ENCODE results near the gene MACROH2A1. TPM values are rescaled to one million over a fixed set of nuclear protein-coding genes. Genes with fewer than 3 reads are reported as not detected.

MACROH2A1 gene
- total and polyA plus RNA-seq, 2 experiments from 2014 or later, result 64.9 to 81.6 TPM

- Histone ChIP-seq H3K79me2 (replicated peaks; ENCODE audit: insufficient read depth) (no peaks in the 10 kb centered on the region), H3K36me3 (ENCODE audit: insufficient read depth) (no peaks in the 10 kb centered on the region), H2AFZ (no peak overlapping the region), H3K27ac (ENCODE audit: low read depth) (no peak overlapping the region), H3K4me1 (ENCODE audit: insufficient read depth) (no peaks in the 10 kb centered on the region), H4K20me1 (replicated peaks; ENCODE audit: insufficient read depth) (no peaks in the 10 kb centered on the region), H3F3A (replicated peaks; ENCODE audit: low read depth) (no peaks in the 10 kb centered on the region), H3K4me3 (no peak overlapping the region), H3K4me2 (no peak overlapping the region), H3K27me3 (ENCODE audit: insufficient read depth) (no peaks in the 10 kb centered on the region), H3K9me2 (ENCODE audit: insufficient read depth) (no peaks in the 10 kb centered on the region)
- no peaks in the 10 kb centered on the region for H3K36me3 Mint-ChIP-seq (ENCODE audit: low read depth)
- no peak overlapping the region for H3K4me3 Mint-ChIP-seq
- H3K27me3 Mint-ChIP-seq (ENCODE audit: insufficient read depth, low read depth, poor library complexity), result peaks cover 3% of the 10 kb centered on the region
- TF ChIP-seq ZNF114 (CRISPR knock-in tag; IDR thresholded peaks at IDR 0.05) (no peak), ZNF331 (CRISPR knock-in tag; IDR thresholded peaks at IDR 0.05; ENCODE audit: low read depth) (no peak), STAT1 (IDR thresholded peaks at IDR 0.05; ENCODE audit: unreplicated experiment) (no peak), EZH2 (IDR thresholded peaks at IDR 0.05; ENCODE audit: low read depth, unreplicated experiment) (no peak)
- ATAC-seq, result no peak
- H3K27ac Mint-ChIP-seq, result no peak overlapping the region
- no peak for DNase-seq (ENCODE audit: low spot score)
- no peaks in the 10 kb centered on the region for H3K9me3 Mint-ChIP-seq
- no peaks in the 10 kb centered on the region for H3K4me1 Mint-ChIP-seq
These were observed 18.1 kb upstream of the MACROH2A1 start for GRCh38 chr5:135417083-135417482.

- Histone ChIP-seq H3K79me2 (replicated peaks; ENCODE audit: insufficient read depth) (no peaks in the 10 kb centered on the region), H3K9me2 (ENCODE audit: insufficient read depth) (no peaks in the 10 kb centered on the region), H3K27me3 (ENCODE audit: insufficient read depth) (peaks cover 65% of the 10 kb centered on the region), H3K4me2 (no peak overlapping the region), H3K4me1 (ENCODE audit: insufficient read depth) (peaks cover 32% of the 10 kb centered on the region), H3K36me3 (ENCODE audit: insufficient read depth) (no peaks in the 10 kb centered on the region), H2AFZ (no peak overlapping the region), H3K27ac (ENCODE audit: low read depth) (no peak overlapping the region), H3K4me3 (no peak overlapping the region), H4K20me1 (replicated peaks; ENCODE audit: insufficient read depth) (peaks cover 4% of the 10 kb centered on the region; the same call in 1 of the 2 replicates), H3F3A (replicated peaks; ENCODE audit: low read depth) (peaks cover 6% of the 10 kb centered on the region)
- H3K4me1 Mint-ChIP-seq, result peaks cover 35% of the 10 kb centered on the region
- H3K36me3 Mint-ChIP-seq (ENCODE audit: low read depth), result peaks cover 9% of the 10 kb centered on the region; the same call in 2 of the 3 replicates
- ATAC-seq (no peak), DNase-seq (ENCODE audit: low spot score) (no peak)
- peaks cover 26% of the 10 kb centered on the region for H3K27me3 Mint-ChIP-seq (ENCODE audit: insufficient read depth, low read depth, poor library complexity)
- no peak overlapping the region for H3K27ac Mint-ChIP-seq
- no peak overlapping the region for H3K4me3 Mint-ChIP-seq
- H3K9me3 Mint-ChIP-seq, result peaks cover 18% of the 10 kb centered on the region
- TF ChIP-seq ETS1 (IDR thresholded peaks at IDR 0.05) (no peak), EZH2 (IDR thresholded peaks at IDR 0.05; ENCODE audit: low read depth, unreplicated experiment) (no peak), CTCF (conservative IDR thresholded peaks at IDR 0.05; ENCODE audit: low read depth in 2 of 2) (no peak), ZNF331 (CRISPR knock-in tag; IDR thresholded peaks at IDR 0.05; ENCODE audit: low read depth) (no peak), REST (IDR thresholded peaks at IDR 0.05; ENCODE audit: unreplicated experiment) (no peak), STAT1 (IDR thresholded peaks at IDR 0.05; ENCODE audit: unreplicated experiment) (no peak), JUNB (IDR thresholded peaks at IDR 0.05; ENCODE audit: unreplicated experiment) (no peak), CREB1 (CRISPR knock-in tag; IDR thresholded peaks at IDR 0.05; ENCODE audit: low read depth) (no peak)
These were observed 6.1 kb upstream of the MACROH2A1 start for GRCh38 chr5:135405082-135405481.

Measured in GM23338 (cell line).